AG10803 (cell line): ENCODE measurements around the gene EDN2.

Experiments
- DNase-seq: peaks from one replicate; pipeline ENCODE4 v3.0.0; 2010; ENCODE audit warnings: low read depth
- H3K4me3 ChIP-seq: 2 replicates; pipeline ENCODE4 v1.5.1; 2011; ENCODE audit warnings: mild to moderate bottlenecking, low read length, control low read depth
- CTCF ChIP-seq: conservative IDR thresholded peaks from 2 replicates; pipeline ENCODE4 v1.5.1; 2011; ENCODE audit warnings: mild to moderate bottlenecking, low read length, control low read depth, inconsistent platforms

Gene EDN2

GRCh38 chr1:41430582-41430981 lies 53.9 kb downstream of the EDN2 start:
- no peak for DNase-seq
- no peak overlapping the region for H3K4me3 ChIP-seq
- TF ChIP-seq CTCF = no peak

- no peak for TF ChIP-seq CTCF
- DNase-seq = no peak
These were observed 54.4 kb downstream of the EDN2 start for GRCh38 chr1:41430069-41430468.

GRCh38 chr1:41429641-41430035 lies 54.8 kb downstream of the EDN2 start:
- H3K4me3 ChIP-seq = no peak overlapping the region
- no peak for DNase-seq
- TF ChIP-seq CTCF = no peak

More at GRCh38 chr1:41430069-41430468, 54.4 kb downstream of the EDN2 start:
- no peak overlapping the region for H3K4me3 ChIP-seq
